ENCODE data around the gene CCDC88C. TPM values are rescaled to one million over a fixed set of nuclear protein-coding genes. Genes with fewer than 3 reads are reported as not detected.
"Not testable (repeated sequence)": the region's sequence is repeated elsewhere in the genome, so short reads cannot be mapped to it uniquely, and the experiment has no call there.

Gene CCDC88C
- total RNA-seq, 2 experiments from 2014 or later, result 206 to 209 TPM

DNA sequence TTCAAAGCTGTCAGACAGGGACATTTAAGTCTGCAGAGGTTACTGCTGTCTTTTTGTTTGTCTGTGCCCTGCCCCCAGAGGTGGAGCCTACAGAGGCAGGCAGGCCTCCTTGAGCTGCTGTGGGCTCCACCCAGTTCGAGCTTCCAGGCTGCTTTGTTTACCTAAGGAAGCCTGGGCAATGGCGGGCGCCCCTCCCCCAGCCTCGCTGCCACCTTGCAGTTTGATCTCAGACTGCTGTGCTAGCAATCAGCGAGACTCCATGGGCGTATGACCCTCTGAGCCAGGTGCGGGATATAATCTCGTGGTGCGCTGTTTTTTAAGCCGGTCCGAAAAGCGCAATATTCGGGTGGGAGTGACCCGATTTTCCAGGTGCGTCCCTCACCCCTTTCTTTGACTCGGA, 18.6 kb upstream of the CCDC88C start:
- H3K4me3 Mint-ChIP-seq; H3K27ac Mint-ChIP-seq; H3K27me3 Mint-ChIP-seq; H3K36me3 Mint-ChIP-seq; H3K4me1 Mint-ChIP-seq; H3K9me3 Mint-ChIP-seq; POLR2A ChIA-PET; DNase-seq; ATAC-seq (ENCODE audit: low read depth): not testable (repeated sequence)

DNA sequence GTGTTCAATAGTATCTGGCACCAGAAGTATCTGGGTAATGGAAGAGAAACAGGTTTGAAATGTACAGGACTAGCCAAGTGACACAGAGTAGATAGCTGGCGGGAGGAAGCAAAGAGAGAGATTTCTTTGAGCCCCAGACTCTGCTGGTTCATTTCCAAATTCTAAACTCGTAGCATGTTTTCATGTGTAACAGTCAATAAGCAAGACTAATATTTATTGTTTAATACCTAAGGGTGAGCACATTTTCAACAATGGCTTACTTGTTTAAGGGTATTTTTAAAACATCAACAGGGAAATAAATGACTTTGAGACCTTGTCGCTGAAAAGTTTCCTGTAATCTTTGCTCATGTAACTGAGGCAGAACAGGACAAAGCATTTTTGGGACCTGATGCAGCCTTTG, 11.8 kb upstream of the CCDC88C start:
- Mint-ChIP-seq H3K9me3 (peaks cover 2% of the 10 kb centered on the region), H3K27me3 (no peaks in the 10 kb centered on the region), H3K4me3 (no peak overlapping the region), H3K36me3 (no peaks in the 10 kb centered on the region), H3K27ac (no peak overlapping the region), H3K4me1 (peaks cover 8% of the 10 kb centered on the region)
- ATAC-seq (ENCODE audit: low read depth) (no peak), DNase-seq (no peak)
- POLR2A ChIA-PET, result no interaction called here

GRCh38 chr14:91428931-91429330, 11.3 kb upstream of the CCDC88C start:
- not testable (repeated sequence) for H3K4me3 Mint-ChIP-seq; ATAC-seq (ENCODE audit: low read depth)

GRCh38 chr14:91425531-91425944, 7.9 kb upstream of the CCDC88C start:
- ATAC-seq (ENCODE audit: low read depth); DNase-seq; POLR2A ChIA-PET; H3K4me3 Mint-ChIP-seq; H3K9me3 Mint-ChIP-seq; H3K36me3 Mint-ChIP-seq; H3K27ac Mint-ChIP-seq; H3K27me3 Mint-ChIP-seq; H3K4me1 Mint-ChIP-seq: not testable (repeated sequence)

More at GRCh38 chr14:91428931-91429330, 11.3 kb upstream of the CCDC88C start:
- H3K36me3 Mint-ChIP-seq, H3K4me1 Mint-ChIP-seq, H3K9me3 Mint-ChIP-seq, POLR2A ChIA-PET, H3K27ac Mint-ChIP-seq, DNase-seq, H3K27me3 Mint-ChIP-seq: not testable (repeated sequence)

GRCh38 chr14:91424813-91425530, 7.4 kb upstream of the CCDC88C start:
- no peak overlapping the region for H3K4me3 Mint-ChIP-seq
- POLR2A ChIA-PET, result no interaction called here
- no peak for DNase-seq
- H3K4me1 Mint-ChIP-seq, result peaks cover 8% of the 10 kb centered on the region
- peaks cover 2% of the 10 kb centered on the region for H3K27me3 Mint-ChIP-seq
- H3K27ac Mint-ChIP-seq, result no peak overlapping the region
- H3K9me3 Mint-ChIP-seq, result no peaks in the 10 kb centered on the region
- H3K36me3 Mint-ChIP-seq, result no peaks in the 10 kb centered on the region
- ATAC-seq (ENCODE audit: low read depth), result no peak

GRCh38 chr14:91420686-91421085, 3.1 kb upstream of the CCDC88C start:
- ATAC-seq (ENCODE audit: low read depth) (no peak), DNase-seq (no peak)
- POLR2A ChIA-PET, result interaction anchor here (0.6 to 1.2 kb wide), 8 partner anchors 9 to 103 kb away, joined by 3 to 5 read pairs (median 4); no protein-coding TSS in a partner anchor
- Mint-ChIP-seq H3K4me3 (no peak overlapping the region), H3K4me1 (peaks cover 11% of the 10 kb centered on the region), H3K27ac (no peak overlapping the region), H3K9me3 (no peaks in the 10 kb centered on the region), H3K36me3 (peaks cover 10% of the 10 kb centered on the region), H3K27me3 (peaks cover 2% of the 10 kb centered on the region)

- POLR2A ChIA-PET, result interaction anchor here (0.8 to 9.2 kb wide), 4 partner anchors 44 to 101 kb away, joined by 5 to 114 read pairs (median 76); no protein-coding TSS in a partner anchor
- Mint-ChIP-seq H3K27me3 (peaks cover 2% of the 10 kb centered on the region), H3K36me3 (peaks cover 19% of the 10 kb centered on the region), H3K9me3 (no peaks in the 10 kb centered on the region), H3K4me3 (peak overlapping the region; percentile 81), H3K4me1 (peaks cover 17% of the 10 kb centered on the region), H3K27ac (no peak overlapping the region)
- ATAC-seq (ENCODE audit: low read depth), result no peak
- DNase-seq, result no peak
Observed at GRCh38 chr14:91419451-91419850, 1.8 kb upstream of the CCDC88C start.

- Mint-ChIP-seq H3K4me1 (peaks cover 22% of the 10 kb centered on the region), H3K27ac (peak overlapping the region; percentile 65), H3K4me3 (peak overlapping the region; percentile 81), H3K9me3 (no peaks in the 10 kb centered on the region), H3K36me3 (peaks cover 23% of the 10 kb centered on the region), H3K27me3 (peaks cover 2% of the 10 kb centered on the region)
- POLR2A ChIA-PET, result interaction anchor here (0.8 to 9.2 kb wide), 8 partner anchors 10 to 174 kb away, joined by 5 to 139 read pairs (median 41); partner anchors contain the start of gene GPR68
- ATAC-seq (ENCODE audit: low read depth) (no peak), DNase-seq (no peak)
Observed at GRCh38 chr14:91419044-91419397, 1.4 kb upstream of the CCDC88C start.

DNA sequence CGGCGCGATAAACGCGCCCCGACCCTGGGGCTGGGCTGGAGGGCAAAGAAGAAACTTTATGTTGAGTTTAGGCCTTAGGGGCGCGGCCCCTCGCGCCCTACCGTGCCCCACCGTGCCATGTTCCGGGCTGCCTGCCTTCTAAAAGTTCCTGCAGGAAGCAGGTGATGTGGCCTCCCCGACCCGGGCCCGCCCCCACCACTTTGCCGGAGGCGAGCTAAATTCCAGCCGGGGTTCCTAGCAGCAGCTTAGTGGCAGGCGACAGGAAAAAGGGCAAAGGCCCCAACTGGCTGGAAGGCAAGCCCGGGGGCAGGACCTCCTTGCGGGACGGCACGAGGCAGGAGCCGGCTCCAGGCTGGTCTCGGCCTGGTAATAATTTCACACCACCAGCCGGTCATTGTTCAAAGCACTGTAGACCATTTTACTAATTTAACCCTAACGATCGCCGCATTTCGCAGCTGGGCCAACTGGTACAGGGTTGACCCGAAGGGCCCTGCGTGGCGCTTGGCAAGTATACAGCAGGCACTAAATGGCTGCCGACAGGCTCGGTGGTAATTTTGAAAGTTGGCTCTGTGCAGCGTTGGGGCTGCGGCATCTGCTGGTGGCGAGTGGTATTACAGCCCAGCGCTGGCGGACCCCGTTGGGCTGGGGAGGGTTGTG, 895 bp upstream of the CCDC88C start:
- Mint-ChIP-seq H3K4me1 (peaks cover 27% of the 10 kb centered on the region), H3K27ac (peak overlapping the region; percentile 65), H3K4me3 (peak overlapping the region; percentile 81), H3K36me3 (peaks cover 28% of the 10 kb centered on the region), H3K27me3 (peaks cover 2% of the 10 kb centered on the region), H3K9me3 (no peaks in the 10 kb centered on the region)
- POLR2A ChIA-PET, result interaction anchor here (0.6 to 9.2 kb wide), 13 partner anchors 9 to 621 kb away, joined by 3 to 139 read pairs (median 10); partner anchors contain the start of genes GPR68 and TRIP11
- ATAC-seq (ENCODE audit: low read depth) (peak; percentile 12), DNase-seq (peak; percentile 89)

- peaks cover 2% of the 10 kb centered on the region for H3K27me3 Mint-ChIP-seq
- H3K4me3 Mint-ChIP-seq, result peak overlapping the region; percentile 81
- ATAC-seq (ENCODE audit: low read depth) (peak; percentile 34), DNase-seq (peak; percentile 89)
- H3K36me3 Mint-ChIP-seq, result peaks cover 31% of the 10 kb centered on the region
- POLR2A ChIA-PET, result interaction anchor here (0.6 to 9.2 kb wide), 18 partner anchors 9 to 622 kb away, joined by 3 to 139 read pairs (median 5); partner anchors contain the start of genes GPR68 and TRIP11
- H3K27ac Mint-ChIP-seq, result peak overlapping the region; percentile 65
- peaks cover 32% of the 10 kb centered on the region for H3K4me1 Mint-ChIP-seq
- H3K9me3 Mint-ChIP-seq, result no peaks in the 10 kb centered on the region
Observed at GRCh38 chr14:91417983-91418386, 365 bp upstream of the CCDC88C start.

DNA sequence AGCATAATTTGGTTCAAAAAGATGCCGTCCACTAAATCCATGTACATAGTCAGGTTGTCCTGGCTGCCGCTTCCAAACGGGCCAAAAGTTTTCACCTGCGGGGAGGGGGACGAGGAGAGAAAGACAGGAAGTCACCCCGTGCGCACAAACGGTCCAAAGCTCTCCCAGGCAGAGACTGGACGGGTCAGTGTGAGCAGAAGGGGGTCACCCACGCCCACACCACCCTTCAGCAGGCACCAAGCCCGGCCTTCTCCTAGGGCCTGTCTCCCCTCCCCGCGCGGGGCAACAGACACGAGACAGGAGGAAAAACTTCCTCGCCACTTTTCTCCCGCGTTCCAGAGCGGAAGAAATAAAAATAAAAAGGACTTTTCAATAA, 888 bp downstream of the CCDC88C start:
- Mint-ChIP-seq H3K36me3 (peaks cover 36% of the 10 kb centered on the region), H3K4me3 (peak overlapping the region; percentile 94), H3K9me3 (no peaks in the 10 kb centered on the region), H3K27me3 (peaks cover 2% of the 10 kb centered on the region), H3K27ac (peak overlapping the region; percentile 99), H3K4me1 (peaks cover 41% of the 10 kb centered on the region)
- DNase-seq (peak; percentile 58), ATAC-seq (ENCODE audit: low read depth) (no peak)
- POLR2A ChIA-PET, result interaction anchor here (1.0 to 9.2 kb wide), 21 partner anchors 8 to 175 kb away, joined by 3 to 139 read pairs (median 6); partner anchors contain the start of genes GPR68 and PPP4R3A

DNA sequence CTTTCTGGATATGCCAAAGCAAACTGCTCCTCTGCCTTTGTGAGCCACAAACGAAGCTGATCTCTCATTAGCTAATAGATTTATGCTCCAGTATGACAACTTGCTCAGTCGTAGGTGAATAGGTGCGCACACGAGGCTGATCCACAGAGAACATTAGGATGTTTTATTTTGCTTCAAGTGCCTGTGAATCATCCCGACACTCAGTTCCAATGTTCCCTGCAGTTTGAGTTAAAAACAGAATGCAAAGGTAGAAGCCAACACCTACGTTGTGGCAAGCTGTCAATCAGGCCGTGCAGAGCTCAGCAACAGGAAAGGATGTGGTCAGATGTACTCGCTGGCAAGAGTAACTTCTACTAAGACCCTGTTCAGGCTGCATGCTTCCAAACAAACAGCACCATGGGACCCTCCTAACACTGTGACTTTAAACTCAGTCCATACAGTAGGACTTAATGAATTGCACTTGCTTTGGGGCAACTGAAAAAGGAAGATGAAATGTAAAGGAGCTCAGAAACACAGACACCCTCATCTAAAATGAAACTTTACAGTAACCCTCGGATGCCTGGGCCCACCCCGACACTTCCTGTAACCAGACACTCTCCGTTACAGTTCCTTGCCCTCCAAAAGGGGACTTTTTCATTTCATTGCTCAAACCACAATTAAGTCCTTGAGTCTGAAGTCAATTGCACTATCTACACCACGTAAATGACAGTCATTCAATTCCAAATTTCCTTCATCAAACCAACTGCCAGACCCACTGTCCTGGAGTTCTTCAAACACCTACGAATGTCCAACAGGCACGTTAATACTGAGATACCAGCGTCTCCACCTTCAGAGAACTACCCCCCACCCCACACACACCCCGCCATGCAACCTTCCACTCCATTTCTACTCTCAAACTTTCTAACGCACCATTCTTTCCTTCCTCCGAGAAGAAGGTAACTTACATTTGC, 1.6 kb downstream of the CCDC88C start:
- DNase-seq (no peak), ATAC-seq (ENCODE audit: low read depth) (peak; percentile 55)
- H3K36me3 Mint-ChIP-seq, result peaks cover 39% of the 10 kb centered on the region
- peak overlapping the region; percentile 99 for H3K27ac Mint-ChIP-seq
- H3K4me3 Mint-ChIP-seq, result peak overlapping the region; percentile 94
- POLR2A ChIA-PET, result interaction anchor here (0.6 to 9.2 kb wide), 23 partner anchors 9 to 1032 kb away, joined by 3 to 139 read pairs (median 5); partner anchors contain the start of genes GPR68 and PPP4R3A
- H3K9me3 Mint-ChIP-seq, result no peaks in the 10 kb centered on the region
- peaks cover 48% of the 10 kb centered on the region for H3K4me1 Mint-ChIP-seq
- H3K27me3 Mint-ChIP-seq, result peaks cover under 1% of the 10 kb centered on the region

- no peak for DNase-seq
- no peaks in the 10 kb centered on the region for H3K9me3 Mint-ChIP-seq
Observed at GRCh38 chr14:91414475-91414833, 3.2 kb downstream of the CCDC88C start.

More at GRCh38 chr14:91414475-91414833, 3.2 kb downstream of the CCDC88C start:
- Mint-ChIP-seq H3K4me3 (peak overlapping the region; percentile 94), H3K4me1 (peaks cover 61% of the 10 kb centered on the region), H3K27me3 (no peaks in the 10 kb centered on the region), H3K27ac (peak overlapping the region; percentile 99), H3K36me3 (peaks cover 49% of the 10 kb centered on the region)
- no peak for ATAC-seq (ENCODE audit: low read depth)
- POLR2A ChIA-PET, result interaction anchor here (0.8 to 9.2 kb wide), 10 partner anchors 8 to 173 kb away, joined by 3 to 139 read pairs (median 24); no protein-coding TSS in a partner anchor

Data from activated naive CD8-positive, alpha-beta T cell treated with anti-CD3 and anti-CD28 coated beads, Interleukin-2, amount 10 ng/mL, durations not matched to agents 7 days and 5 days (primary cell).